GM12891 (cell line): ENCODE measurements around the gene C10orf90.

Experiments
- DNase-seq: peaks from one replicate; pipeline ENCODE4 v3.0.0; 2011; ENCODE audit warnings: low spot score; ENCODE audit not compliant: insufficient read length
- FAIRE-seq: peaks from 2 replicates; lab custom pipeline; 2011; peaks lifted over from hg19 to GRCh38; lab: Jason Lieb, UNC
- PAX5 ChIP-seq: IDR thresholded peaks from 2 replicates; pipeline ENCODE4 v1.6.1; 2011; ENCODE audit warnings: low read length, moderate library complexity, mild to moderate bottlenecking; ENCODE audit not compliant: insufficient read depth, severe bottlenecking
- POLR2A ChIP-seq: IDR thresholded peaks from 2 replicates; pipeline ENCODE4 v1.6.1; 2011; ENCODE audit warnings: low read depth, low read length, control low read depth
- POLR2AphosphoS5 ChIP-seq: IDR thresholded peaks from 2 replicates; pipeline ENCODE4 v1.6.1; 2011; ENCODE audit warnings: low read depth, low read length, control low read depth
- POU2F2 ChIP-seq: IDR thresholded peaks from 2 replicates; pipeline ENCODE4 v1.6.1; 2011; ENCODE audit warnings: low read depth, mild to moderate bottlenecking, control low read depth, low read length, moderate library complexity
- SPI1 ChIP-seq: IDR thresholded peaks from 2 replicates; pipeline ENCODE4 v1.6.1; 2011; ENCODE audit warnings: low read depth, low read length, control low read depth
- TAF1 ChIP-seq: IDR thresholded peaks from 2 replicates; pipeline ENCODE4 v1.6.1; 2011; ENCODE audit warnings: low read depth, low read length, control low read depth

The C10orf90 gene

DNA sequence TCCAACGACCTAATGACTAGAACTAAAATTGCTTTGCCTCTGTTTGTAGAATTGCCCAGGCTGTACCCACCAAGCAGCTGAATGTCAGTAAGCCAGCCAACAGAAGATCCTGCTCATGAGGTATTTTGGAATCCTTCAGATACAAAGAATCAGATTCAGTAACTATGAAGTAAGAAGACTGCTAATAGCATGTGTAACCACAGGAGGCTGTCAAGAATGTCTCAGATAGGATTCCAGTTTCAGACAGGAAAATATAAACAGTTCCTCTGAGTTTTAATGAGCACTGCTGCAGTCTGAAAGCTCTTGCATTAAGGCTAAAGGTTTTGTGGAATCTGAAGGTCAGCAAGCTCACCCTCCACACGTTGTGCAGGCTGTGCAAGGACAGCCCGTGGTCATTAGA, 169.6 kb downstream of the C10orf90 start:
- DNase-seq (no peak), FAIRE-seq (no peak)
- no peak for TF ChIP-seq TAF1
- no peak for TF ChIP-seq SPI1
- TF ChIP-seq POLR2AphosphoS5: no peak
- no peak for TF ChIP-seq POU2F2
- TF ChIP-seq PAX5: no peak
- no peak for TF ChIP-seq POLR2A

DNA sequence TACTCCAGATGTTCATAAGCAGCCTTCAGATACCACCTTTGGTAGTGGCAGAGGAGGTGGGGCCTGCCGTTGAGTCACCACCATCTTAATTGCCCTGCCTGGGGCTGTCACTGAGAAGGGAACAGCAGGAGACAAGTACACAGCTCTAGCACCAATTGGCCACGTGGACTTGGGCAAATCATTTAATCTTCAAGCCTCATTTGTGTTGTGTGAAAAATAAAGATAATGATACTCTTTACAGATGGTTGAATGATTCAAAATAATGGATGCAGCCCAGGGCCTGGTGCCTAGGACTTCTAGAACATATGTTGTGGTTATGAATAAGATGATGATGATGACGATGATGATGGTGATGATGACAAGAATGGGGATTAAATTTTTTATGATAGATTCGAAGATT, 170.3 kb downstream of the C10orf90 start:
- FAIRE-seq (no peak), DNase-seq (no peak)
- TF ChIP-seq POU2F2: no peak
- TF ChIP-seq TAF1: no peak
- TF ChIP-seq POLR2AphosphoS5: no peak
- no peak for TF ChIP-seq SPI1
- no peak for TF ChIP-seq POLR2A
- TF ChIP-seq PAX5: no peak

DNA sequence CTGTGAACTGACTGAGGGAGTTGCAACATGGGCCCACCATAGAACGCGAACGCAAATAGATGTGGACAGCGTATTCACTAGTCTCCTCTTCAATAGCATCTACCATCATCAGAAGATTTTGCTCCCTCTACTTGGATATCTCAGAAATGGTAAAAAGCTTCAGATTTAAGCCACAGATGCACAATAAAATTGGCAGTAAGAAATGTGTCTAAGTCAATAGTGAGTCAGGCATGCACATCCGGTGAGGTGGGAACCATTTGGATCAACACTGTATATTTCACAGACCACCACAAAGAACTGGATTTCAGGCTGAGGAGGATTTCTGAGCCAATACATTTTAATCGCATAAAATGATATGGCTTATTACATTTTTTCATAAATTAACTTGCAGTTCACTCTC, 170.7 kb downstream of the C10orf90 start:
- FAIRE-seq (no peak), DNase-seq (no peak)
- TF ChIP-seq SPI1: no peak
- no peak for TF ChIP-seq POLR2A
- no peak for TF ChIP-seq POLR2AphosphoS5
- TF ChIP-seq POU2F2: no peak
- TF ChIP-seq TAF1: no peak
- TF ChIP-seq PAX5: no peak

DNA sequence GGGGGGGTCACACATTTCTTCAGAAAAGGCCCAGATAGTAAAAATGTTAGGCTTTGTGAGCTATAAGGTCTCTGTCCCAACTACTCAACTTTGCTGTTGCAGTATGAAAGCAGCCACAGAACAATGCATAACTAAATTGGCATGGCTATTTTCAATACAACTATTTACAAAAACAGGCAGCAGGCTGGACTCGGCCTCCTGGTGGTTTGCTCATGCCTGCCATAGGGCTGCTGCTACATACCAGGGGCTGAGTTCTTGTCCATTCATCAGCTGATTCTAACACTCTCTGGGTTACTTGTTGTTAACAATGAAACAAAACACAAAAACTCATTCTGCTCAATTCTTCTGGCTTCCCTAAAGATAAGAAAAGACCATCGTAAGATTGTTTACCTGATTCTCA, 172.8 kb downstream of the C10orf90 start:
- TF ChIP-seq POU2F2 (no peak), SPI1 (no peak), POLR2AphosphoS5 (no peak), PAX5 (no peak), TAF1 (no peak), POLR2A (no peak)
- FAIRE-seq: no peak
- DNase-seq: no peak

DNA sequence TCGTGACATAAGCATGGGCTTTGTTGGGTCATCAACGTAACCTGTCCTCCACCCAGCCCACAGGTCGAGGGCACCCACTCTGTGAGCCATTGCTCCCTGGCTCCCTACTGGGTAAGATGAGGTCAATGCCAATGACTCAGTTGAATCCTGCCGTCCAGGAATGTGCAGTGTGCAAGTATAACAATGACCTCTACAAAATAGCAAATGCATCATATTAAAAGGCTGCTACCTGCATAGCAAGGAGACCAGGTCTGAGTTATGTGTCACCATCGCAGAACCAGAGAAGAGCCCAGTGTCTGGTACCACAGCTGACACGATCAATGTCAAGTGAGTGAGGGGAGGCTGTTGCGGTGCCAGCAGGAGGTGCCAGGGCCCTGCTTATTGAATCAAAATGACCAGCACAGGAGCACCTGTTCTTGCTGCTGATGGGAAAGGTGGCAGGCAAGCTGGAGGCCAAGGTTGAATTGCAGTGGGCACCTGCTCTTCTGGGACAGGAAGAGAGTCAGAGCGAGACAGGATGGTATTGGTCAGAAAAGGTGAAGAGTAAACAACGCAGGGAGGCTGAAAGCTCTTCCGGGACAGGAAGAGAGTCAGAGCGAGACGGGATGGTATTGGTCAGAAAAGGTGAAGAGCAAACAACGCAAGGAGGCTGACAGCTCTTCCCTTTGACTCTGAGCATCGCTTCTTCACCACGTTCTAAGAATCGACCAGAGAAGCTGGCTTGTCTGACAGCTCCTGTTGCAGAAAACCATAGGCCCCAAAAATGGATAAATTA, 173.5 kb downstream of the C10orf90 start:
- FAIRE-seq: no peak
- TF ChIP-seq POU2F2 (no peak), TAF1 (no peak), SPI1 (no peak), POLR2A (no peak), PAX5 (no peak), POLR2AphosphoS5 (no peak)
- no peak for DNase-seq

DNA sequence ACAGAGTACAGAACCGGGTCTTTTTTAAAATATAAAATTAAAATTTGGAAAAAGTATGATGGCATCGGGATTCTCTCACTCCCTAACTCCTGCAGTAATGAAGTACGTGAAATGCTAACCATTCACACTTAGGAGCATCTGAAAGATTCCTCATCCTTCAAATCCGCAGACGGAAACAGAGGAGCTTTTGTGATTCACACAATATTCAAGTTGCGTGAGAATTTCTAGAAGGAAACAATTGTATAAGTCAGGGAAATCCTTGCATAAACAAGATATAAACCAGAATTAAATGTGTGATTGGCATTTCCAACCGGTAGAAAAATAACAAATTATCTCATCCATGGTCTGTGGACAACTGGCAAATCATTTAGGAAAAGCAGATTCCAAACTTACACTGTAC, 179.0 kb downstream of the C10orf90 start:
- TF ChIP-seq POU2F2 (no peak), SPI1 (no peak), POLR2A (no peak), POLR2AphosphoS5 (no peak), TAF1 (no peak), PAX5 (no peak)

DNA sequence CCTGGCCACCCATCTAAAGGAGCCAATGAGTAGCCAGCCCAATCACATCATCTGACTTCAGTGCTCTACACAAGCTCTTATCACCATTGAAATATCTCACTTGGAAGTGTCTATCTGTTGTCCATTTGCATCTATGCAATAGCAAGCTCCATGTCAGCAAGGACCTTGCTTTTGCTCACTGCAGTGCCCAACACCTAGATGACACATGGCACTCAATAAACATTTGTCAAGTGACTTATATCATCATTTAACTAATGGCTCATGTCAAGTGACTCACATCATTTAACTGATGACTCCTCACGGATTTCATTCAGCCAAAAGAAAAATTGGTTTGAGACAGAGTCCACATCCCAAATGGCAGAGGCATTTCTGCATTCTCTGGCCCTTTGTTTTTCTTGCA, 189.3 kb downstream of the C10orf90 start:
- FAIRE-seq (no peak), DNase-seq (no peak)
- no peak for TF ChIP-seq PAX5
- no peak for TF ChIP-seq POU2F2
- no peak for TF ChIP-seq TAF1
- TF ChIP-seq POLR2AphosphoS5: no peak
- no peak for TF ChIP-seq POLR2A
- no peak for TF ChIP-seq SPI1

More for the DNA sequence above, 179.0 kb downstream of the C10orf90 start:
- no peak for DNase-seq
- no peak for FAIRE-seq

DNA sequence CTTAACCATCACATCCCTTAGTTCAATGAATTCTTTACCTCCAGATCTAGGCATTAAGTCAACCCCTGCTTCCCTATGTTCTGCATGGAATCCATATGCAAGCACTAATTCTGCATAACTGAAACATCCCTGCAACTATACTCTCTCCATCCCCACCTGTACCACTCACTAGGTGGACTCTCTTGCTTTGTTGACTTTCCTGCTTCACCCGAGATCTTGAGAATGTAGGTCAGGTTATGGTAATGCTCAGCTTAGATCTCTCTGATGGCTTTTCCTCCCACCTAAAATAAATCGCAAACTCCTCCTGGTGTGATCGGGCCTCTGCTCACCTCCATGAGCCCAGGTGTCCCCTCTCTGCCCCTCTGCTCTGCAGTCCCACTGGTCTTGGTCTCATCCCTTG, 189.8 kb downstream of the C10orf90 start:
- no peak for TF ChIP-seq SPI1
- no peak for TF ChIP-seq PAX5
- no peak for TF ChIP-seq POLR2A
- TF ChIP-seq POLR2AphosphoS5: no peak
- TF ChIP-seq POU2F2: no peak
- no peak for TF ChIP-seq TAF1
- no peak for FAIRE-seq
- no peak for DNase-seq

DNA sequence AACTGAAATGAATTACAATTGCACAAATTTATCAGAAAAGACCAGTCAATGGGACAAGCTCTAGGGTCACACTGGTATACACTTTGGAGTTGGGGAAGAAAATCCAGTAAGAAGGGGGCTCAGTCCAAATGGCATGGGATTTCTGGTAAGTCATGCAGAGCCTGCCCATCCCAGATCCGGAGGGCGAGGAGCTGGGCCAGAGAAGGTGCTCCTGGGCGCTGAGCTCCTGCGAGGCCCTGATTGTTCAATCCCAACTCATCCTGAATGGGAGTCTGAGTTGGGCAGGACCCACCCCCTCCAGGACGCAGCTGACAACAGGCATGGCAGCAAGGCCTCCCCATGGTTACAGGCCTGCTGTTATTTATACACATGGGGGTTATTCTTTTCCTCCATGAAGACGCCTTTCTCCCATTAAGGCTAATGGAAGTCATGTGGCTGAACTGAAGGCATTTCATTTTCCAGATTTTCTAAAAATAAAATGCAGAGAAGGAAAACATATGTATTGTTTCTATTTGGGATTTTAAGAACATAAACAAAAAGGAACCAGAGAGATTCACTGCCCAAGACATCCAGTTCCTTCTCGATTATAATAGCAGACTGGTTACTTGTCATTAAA, 191.1 kb downstream of the C10orf90 start:
- TF ChIP-seq POLR2AphosphoS5 (no peak), POLR2A (no peak), SPI1 (no peak), TAF1 (no peak), PAX5 (no peak), POU2F2 (no peak)
- DNase-seq (no peak), FAIRE-seq (no peak)
